ENCODE measurements around the gene PRSS57. TPM values are rescaled to one million over a fixed set of nuclear protein-coding genes. Genes with fewer than 3 reads are reported as not detected.

Gene PRSS57
- total RNA-seq, 6 experiments from 2014 or later = 0.20 TPM; not detected in 5

GRCh38 chr19:653425-653824 lies 41.8 kb downstream of the PRSS57 start:
- Histone ChIP-seq H3K4me1 (peaks cover 0 to 17% (median 6%) of the 10 kb centered on the region in 4 donors), H3K4me3 (no peak overlapping the region), H3K9me3 (no peaks in the 10 kb centered on the region), H3K27ac (no peak overlapping the region), H3K27me3 (no peaks in the 10 kb centered on the region), H3K36me3 (peaks cover 0 to 44% (median 13%) of the 10 kb centered on the region in 4 donors)
- DNase-seq (no peak), ATAC-seq (no peak)
- intact Hi-C loops (cut with DNase I) = no loop called here
- WGBS (ENCODE audit: insufficient coverage, low coverage, low lambda C conversion rate, missing lambda C conversion rate) = 100% methylated on average over 1 of the region's 17 CpGs
- TF ChIP-seq POLR2A (IDR thresholded peaks at IDR 0.05) (no peak), CTCF (IDR thresholded peaks at IDR 0.05) (no peak)

GRCh38 chr19:652467-653389 lies 42.5 kb downstream of the PRSS57 start:
- DNase-seq = no peak
- Histone ChIP-seq H3K36me3 (peaks cover 0 to 51% (median 16%) of the 10 kb centered on the region in 4 donors), H3K4me3 (no peak overlapping the region), H3K27ac (no peak overlapping the region), H3K4me1 (peaks cover 0 to 10% (median 2%) of the 10 kb centered on the region in 4 donors), H3K9me3 (no peaks in the 10 kb centered on the region), H3K27me3 (no peaks in the 10 kb centered on the region)
- no peak for ATAC-seq
- TF ChIP-seq POLR2A (IDR thresholded peaks at IDR 0.05) (no peak), CTCF (IDR thresholded peaks at IDR 0.05) (no peak)
- 100% methylated on average over 1 of the region's 54 CpGs for WGBS (ENCODE audit: insufficient coverage, low coverage, low lambda C conversion rate, missing lambda C conversion rate)
- intact Hi-C loops (cut with DNase I) = no loop called here

- no peak for ATAC-seq
- intact Hi-C loops (cut with DNase I) = no loop called here
- peaks cover 0 to 59% (median 20%) of the 10 kb centered on the region in 4 donors for H3K36me3 ChIP-seq
Measured at GRCh38 chr19:651991-652390, 43.3 kb downstream of the PRSS57 start.

GRCh38 chr19:651114-651818 lies 44.0 kb downstream of the PRSS57 start:
- TF ChIP-seq CTCF (IDR thresholded peaks at IDR 0.05) = no peak
- TF ChIP-seq POLR2A (IDR thresholded peaks at IDR 0.05) = no peak
- Histone ChIP-seq H3K36me3 (peaks cover 0 to 66% (median 22%) of the 10 kb centered on the region in 4 donors), H3K27ac (no peak overlapping the region), H3K4me3 (no peak overlapping the region), H3K9me3 (no peaks in the 10 kb centered on the region), H3K27me3 (no peaks in the 10 kb centered on the region), H3K4me1 (no peaks in the 10 kb centered on the region)
- 100% methylated on average over 6 of the region's 58 CpGs for WGBS (ENCODE audit: insufficient coverage, low coverage, low lambda C conversion rate, missing lambda C conversion rate)
- DNase-seq = no peak
- ATAC-seq = no peak
- intact Hi-C loops (cut with DNase I) = no loop called here

More at GRCh38 chr19:651991-652390, 43.3 kb downstream of the PRSS57 start:
- Histone ChIP-seq H3K4me3 (no peak overlapping the region), H3K27me3 (no peaks in the 10 kb centered on the region), H3K27ac (no peak overlapping the region), H3K9me3 (no peaks in the 10 kb centered on the region), H3K4me1 (peaks cover 0 to 3% (median 0%) of the 10 kb centered on the region in 4 donors)
- no CpG with 5 or more reads among the region's 24 CpGs for WGBS (ENCODE audit: insufficient coverage, low coverage, low lambda C conversion rate, missing lambda C conversion rate)
- no peak for DNase-seq
- TF ChIP-seq CTCF (IDR thresholded peaks at IDR 0.05) (no peak), POLR2A (IDR thresholded peaks at IDR 0.05) (no peak)
